Measurements from ENCODE around the gene CALML3.

The CALML3 gene

GRCh38 chr10:5503477-5503835 lies 21.3 kb upstream of the CALML3 start:
- FAIRE-seq = no peak
- TF ChIP-seq CTCF (IDR thresholded peaks at IDR 0.05; ENCODE audit: insufficient read depth, missing control alignments) = no peak

GRCh38 chr10:5504146-5505072 lies 20.4 kb upstream of the CALML3 start:
- no peak for TF ChIP-seq CTCF (IDR thresholded peaks at IDR 0.05; ENCODE audit: insufficient read depth, missing control alignments)
- DNase-seq (ENCODE audit: insufficient read length, low spot score) (no peak), FAIRE-seq (no peak)

More at GRCh38 chr10:5503477-5503835, 21.3 kb upstream of the CALML3 start:
- DNase-seq (ENCODE audit: insufficient read length, low spot score) = no peak

GRCh38 chr10:5506246-5506645 lies 18.5 kb upstream of the CALML3 start:
- TF ChIP-seq CTCF (IDR thresholded peaks at IDR 0.05; ENCODE audit: insufficient read depth, missing control alignments) = no peak
- no peak for DNase-seq (ENCODE audit: insufficient read length, low spot score)
- no peak for FAIRE-seq

GRCh38 chr10:5506751-5507648 lies 17.8 kb upstream of the CALML3 start:
- TF ChIP-seq CTCF (IDR thresholded peaks at IDR 0.05; ENCODE audit: insufficient read depth, missing control alignments) = no peak
- no peak for DNase-seq (ENCODE audit: insufficient read length, low spot score)
- no peak for FAIRE-seq

- FAIRE-seq = no peak
- no peak for DNase-seq (ENCODE audit: insufficient read length, low spot score)
- no peak for TF ChIP-seq CTCF (IDR thresholded peaks at IDR 0.05; ENCODE audit: insufficient read depth, missing control alignments)
Observed at GRCh38 chr10:5507649-5508131, 17.1 kb upstream of the CALML3 start.

- no peak for TF ChIP-seq CTCF (IDR thresholded peaks at IDR 0.05; ENCODE audit: insufficient read depth, missing control alignments)
- FAIRE-seq = no peak
- no peak for DNase-seq (ENCODE audit: insufficient read length, low spot score)
Observed at GRCh38 chr10:5508161-5508604, 16.6 kb upstream of the CALML3 start.

Data from D721Med (cell line).